Hypothalamus (tissue), 51 donors: ENCODE results near the gene PGAP6.
"Not testable (repeated sequence)": the region's sequence is repeated elsewhere in the genome, so short reads cannot be mapped to it uniquely, and the experiment has no call there.

Experiments
- DNase-seq, 51 donors: peaks; one replicate each; lab custom pipeline; 2025; lab: John Stamatoyannopoulos, UW

Gene PGAP6

GRCh38 chr16:379961-380761, 1.6 kb downstream of the PGAP6 start:
- DNase-seq, result no peak

DNA sequence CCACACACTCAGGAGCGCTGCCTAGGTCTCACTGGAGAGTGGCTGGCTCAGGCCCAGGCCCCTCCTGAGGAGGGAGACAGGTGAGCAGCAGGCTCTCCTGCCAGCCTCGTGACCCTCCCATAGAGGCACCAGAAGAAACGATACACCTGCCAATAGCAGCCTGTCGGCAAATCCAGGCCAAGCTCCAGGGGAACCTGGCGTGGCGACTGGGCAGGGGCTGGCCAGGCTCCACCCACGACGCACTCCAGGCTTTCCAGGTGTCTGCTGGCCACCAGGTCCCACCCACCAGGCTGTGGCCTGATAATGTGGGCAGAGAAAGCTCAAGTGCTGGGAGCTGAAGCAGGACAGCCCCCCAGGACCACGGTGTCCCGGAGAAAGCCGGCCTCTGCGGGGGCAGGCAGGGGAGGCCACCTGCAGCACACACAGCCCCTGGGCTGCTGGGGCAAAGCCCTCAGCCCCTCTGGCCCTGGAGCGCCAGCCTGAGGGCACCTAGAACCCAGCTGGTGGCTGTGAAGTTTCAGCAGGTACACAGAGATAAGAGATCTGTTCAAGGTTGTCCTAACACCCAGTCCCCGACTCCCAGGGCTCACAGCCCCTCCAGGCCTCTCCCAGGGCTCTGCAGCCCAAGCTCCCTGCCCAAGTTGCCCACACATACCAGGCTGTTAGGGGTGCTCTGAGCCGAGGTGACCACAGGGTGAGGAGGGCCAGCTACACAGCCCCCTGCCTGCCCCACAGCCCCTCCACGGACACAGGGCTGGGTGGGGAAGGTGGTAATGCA, 2.4 kb downstream of the PGAP6 start:
- DNase-seq, result no peak

DNA sequence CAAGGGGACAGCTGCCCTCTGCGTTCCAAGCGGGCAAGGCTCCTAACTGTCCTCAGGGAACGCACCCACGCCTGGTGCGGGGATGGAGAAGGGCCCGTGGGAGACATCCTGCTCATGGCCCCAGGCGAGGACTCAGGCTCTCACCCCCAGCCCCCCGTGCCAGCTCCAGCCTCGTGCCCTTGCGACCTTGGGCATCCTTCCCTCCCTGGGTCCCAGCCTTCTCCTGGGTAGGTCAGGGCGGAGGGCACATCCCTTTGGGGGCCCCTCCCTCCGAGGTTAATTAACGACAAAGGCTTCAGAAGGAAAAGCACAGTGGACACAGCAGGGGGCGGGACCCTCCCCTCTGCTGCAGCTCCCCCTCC, 3.0 kb downstream of the PGAP6 start:
- DNase-seq, result no peak

GRCh38 chr16:378113-378820, 3.5 kb downstream of the PGAP6 start:
- not testable (repeated sequence) for DNase-seq

- DNase-seq, result no peak
Measured at GRCh38 chr16:377419-377951, 4.3 kb downstream of the PGAP6 start.

GRCh38 chr16:376817-377418, 4.9 kb downstream of the PGAP6 start:
- DNase-seq, result no peak

DNA sequence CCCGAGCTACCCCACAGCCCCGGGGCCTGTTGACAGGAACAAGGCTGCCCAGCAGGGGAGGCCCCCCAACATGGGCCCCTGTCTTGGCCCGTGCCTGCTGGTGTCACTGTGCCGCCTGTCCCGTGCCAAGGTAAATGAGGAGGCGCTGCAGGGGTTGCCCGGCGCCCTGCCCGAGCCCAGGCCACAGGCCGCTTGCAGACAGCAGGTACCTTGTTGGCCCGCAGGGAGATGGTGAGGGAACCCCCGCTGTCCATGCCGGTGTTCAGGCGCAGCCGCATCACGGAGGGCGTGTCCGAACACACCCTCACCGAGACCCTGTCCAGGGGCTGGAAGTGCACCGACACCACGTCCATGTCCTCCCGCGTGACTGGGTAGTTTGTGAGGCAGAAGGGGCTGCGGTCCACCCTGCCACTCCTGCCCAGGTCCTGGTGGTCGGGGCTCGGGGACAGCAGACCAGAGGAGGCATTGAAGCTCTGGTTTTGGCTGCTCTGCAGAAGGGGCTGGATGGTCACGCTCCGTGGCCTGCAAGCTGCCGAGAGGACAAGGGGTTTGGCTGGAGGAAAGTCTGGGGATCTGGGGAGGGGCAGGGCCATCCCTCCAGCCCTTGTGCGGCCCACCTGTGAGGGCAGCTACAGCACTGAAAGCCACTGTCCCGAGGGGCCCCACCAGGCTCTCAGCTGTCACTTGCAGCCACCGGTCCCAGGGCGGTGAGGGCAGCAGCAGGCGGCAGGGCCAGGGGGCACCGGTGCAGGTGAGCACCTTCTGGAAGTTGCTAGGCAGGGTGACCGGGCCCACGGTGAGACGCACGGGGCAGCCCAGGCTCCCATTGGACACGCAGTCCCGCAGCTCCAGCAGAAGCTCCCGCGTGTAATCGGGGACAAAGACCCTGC, 5.6 kb downstream of the PGAP6 start:
- DNase-seq, result no peak

DNA sequence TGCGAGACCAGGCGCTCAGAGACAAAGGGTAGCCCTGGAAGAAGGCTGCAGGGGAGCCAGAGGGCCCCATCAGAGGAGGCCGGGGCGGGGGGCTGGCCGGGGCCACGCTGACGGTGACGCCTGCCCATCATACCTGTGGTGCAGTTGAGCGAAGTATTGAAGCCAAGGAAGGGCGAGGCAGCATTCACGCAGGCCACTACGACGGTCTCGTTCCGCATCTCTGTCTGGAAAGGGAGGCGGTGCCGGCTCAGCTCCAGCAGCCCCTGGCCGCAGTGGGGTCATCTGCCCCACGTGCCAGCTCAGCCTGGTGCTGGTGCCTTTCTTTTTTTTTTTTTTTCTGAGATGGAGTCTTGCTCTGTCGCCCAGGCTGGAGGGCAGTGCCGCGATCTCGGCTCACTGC, 6.6 kb downstream of the PGAP6 start:
- DNase-seq, result no peak

DNA sequence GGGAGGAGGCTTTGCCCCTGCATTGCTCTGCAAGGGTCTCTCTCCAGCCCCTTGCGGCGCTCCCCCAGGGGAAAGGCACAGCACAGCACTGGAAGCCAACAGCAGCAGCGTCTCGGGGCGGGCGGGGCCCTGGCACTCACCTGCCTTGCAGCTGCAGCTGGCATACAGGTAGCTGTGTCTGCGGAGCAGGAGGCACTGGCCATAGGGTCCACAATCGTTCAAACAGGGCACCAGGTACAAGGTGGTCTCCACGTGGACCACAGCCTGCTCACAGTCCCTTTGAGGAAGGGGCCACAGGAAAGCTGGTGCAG, 7.2 kb downstream of the PGAP6 start:
- no peak for DNase-seq

DNA sequence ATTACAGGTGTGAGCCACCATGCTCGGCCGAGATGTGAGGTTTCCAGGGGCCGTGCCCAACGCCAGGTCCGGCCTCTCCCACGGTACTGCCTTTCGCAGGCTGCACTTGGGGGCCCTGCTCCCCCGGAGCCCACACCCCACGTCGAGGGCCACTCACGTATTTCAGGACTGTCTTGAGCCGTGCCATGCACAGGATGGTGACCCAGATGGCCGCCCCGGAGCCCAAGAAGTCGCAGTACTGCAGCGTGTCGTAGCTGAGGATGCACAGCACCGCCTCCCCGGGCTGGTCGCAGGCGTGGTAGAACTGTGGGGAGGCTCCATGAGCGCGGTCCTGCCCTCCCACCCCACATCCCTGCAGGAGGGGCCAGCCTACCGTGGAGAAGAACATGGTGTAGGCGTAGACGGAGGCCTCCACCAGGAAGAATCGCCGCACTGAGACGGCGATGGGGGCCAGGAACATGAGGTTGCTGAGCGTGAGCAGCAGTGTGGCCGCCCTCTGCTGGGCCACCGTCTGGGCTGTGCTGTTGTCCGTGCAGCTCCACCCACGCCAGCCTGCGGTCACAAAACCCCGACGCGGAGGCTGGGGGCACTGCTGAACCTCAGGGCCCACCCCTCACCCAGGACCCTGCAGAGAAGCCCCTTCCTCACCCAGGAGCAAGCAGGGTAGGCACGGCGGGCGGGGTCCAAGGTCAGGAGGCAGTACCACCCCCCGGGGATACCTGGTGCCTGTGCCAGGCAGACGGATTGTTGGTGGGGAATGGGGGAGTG, 7.7 kb downstream of the PGAP6 start:
- DNase-seq, result no peak

- DNase-seq, result no peak
Measured at GRCh38 chr16:373020-373598, 8.7 kb downstream of the PGAP6 start.

- no peak for DNase-seq
Measured at GRCh38 chr16:372302-372983, 9.3 kb downstream of the PGAP6 start.

DNA sequence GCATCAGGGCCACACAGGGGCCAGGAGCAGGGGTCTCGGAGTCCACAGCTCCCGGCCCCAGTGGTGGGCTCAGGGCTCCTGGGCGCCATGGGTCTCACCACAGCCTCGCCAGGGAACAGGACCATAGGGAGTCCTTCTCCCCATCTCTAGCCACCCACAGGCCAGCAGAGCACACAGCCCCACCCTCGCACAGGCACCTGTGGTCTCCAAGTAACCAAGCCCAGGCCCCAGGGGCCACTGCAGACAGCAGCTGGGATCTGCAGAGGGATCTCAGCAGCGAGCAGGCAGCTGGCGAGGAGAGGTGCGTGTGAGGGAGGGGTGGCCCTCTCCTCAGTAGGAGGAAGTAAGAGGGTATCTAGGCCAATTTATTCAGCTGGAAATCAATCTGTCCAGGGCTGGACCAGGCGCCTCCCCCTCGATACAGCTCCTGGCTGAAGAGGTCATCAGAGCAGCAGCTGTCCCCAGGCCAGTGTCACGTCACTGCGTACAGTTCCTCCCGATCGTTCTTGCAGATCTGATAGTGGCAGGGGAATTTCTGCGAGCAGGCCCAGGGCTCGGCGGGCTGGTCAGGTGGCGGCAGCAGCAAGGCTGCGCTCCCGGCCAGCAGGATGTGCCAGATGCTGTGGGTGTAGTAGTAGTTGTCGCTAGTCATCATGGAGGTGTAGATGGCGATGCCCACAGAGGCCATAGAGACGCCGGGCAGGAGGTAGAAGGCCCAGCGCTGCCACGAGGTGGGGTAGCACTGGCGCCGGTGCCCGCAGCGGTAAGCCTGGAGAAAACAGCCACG, 10.1 kb downstream of the PGAP6 start:
- no peak for DNase-seq

- no peak for DNase-seq
Measured at GRCh38 chr16:370979-371514, 10.7 kb downstream of the PGAP6 start.

- DNase-seq, result peak; percentile 17 to 95 (median 83)
Measured at GRCh38 chr16:370443-370842, 11.3 kb downstream of the PGAP6 start, which contains the start of gene MRPL28. TSS of gene MRPL28 (minus strand) at chr16:370538. CDS start at chr16:370218, 320 bp downstream.

DNA sequence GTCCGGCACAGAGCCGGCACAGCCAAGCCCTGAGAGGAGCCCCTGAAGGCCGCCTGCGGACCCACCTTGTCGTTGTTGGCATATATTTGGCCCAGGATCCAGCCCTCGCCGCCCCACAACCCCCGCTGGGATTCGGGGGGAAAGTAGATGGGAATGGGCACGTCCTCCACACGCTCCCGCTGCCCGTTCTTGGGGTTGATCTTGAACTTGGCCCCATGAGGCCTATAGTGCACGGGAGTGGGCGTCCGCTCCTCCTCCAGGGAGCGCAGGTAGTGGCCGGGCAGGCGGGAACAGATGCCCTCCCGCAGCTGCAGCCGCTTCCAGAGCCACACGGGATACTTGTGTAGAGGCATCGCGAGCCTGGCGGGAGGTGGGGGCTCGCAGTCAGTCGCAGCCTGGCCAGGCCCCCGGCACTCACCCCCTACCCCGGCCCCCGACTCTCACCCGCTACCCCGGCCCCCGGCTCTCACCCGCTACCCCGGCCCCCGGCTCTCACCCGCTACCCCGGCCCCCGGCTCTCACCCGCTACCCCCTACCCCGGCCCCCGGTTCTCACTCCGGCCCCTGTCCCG, 11.8 kb downstream of the PGAP6 start:
- no peak for DNase-seq
